CD14-positive monocyte (primary cell): ENCODE results near the gene CD2BP2. TPM values are rescaled to one million over a fixed set of nuclear protein-coding genes. Genes with fewer than 3 reads are reported as not detected.

Experiments used
- DNase-seq, 3 donors: peaks; one replicate each; pipeline ENCODE4 v3.0.0-alpha.2; 2011 to 2022
- H2AFZ ChIP-seq: 2 replicates; pipeline ENCODE4 v1.6.0; 2012; ENCODE audit warnings: mild to moderate bottlenecking, low read depth, low read length, inconsistent platforms; ENCODE audit not compliant: insufficient read depth, poor library complexity, severe bottlenecking
- H3K27ac ChIP-seq, 2 donors: 1 replicate in 1 of 2; 2 replicates in 1 of 2; pipeline ENCODE4 v1.5.1; 2012 to 2013; ENCODE audit warnings: low read length in 2 of 2, control low read depth in 1 of 2, inconsistent platforms in 1 of 2, low read depth in 1 of 2, mild to moderate bottlenecking in 1 of 2
- H3K27me3 ChIP-seq, 2 donors: one replicate each; pipeline versions ENCODE4 v1.6.0 to v1.6.1; 2011 to 2013; ENCODE audit warnings: low read length in 2 of 2; ENCODE audit not compliant: control insufficient read depth in 2 of 2, insufficient read depth in 2 of 2
- H3K36me3 ChIP-seq, 2 donors: replicated peaks in 1 of 2; 1 replicate in 1 of 2; 2 replicates in 1 of 2; pipeline versions ENCODE4 v1.5.1 to v1.6.1; 2012 to 2013; ENCODE audit warnings: low read length in 2 of 2, control low read depth in 1 of 2, inconsistent platforms in 1 of 2, mild to moderate bottlenecking in 1 of 2; ENCODE audit not compliant: insufficient read depth in 2 of 2, control insufficient read depth in 1 of 2
- H3K4me1 ChIP-seq, 2 donors: 1 replicate in 1 of 2; 2 replicates in 1 of 2; pipeline versions ENCODE4 v1.5.1 to v1.6.1; 2012 to 2013; ENCODE audit warnings: low read length in 2 of 2, control low read depth in 1 of 2, inconsistent platforms in 1 of 2, mild to moderate bottlenecking in 1 of 2, moderate library complexity in 1 of 2; ENCODE audit not compliant: insufficient read depth in 2 of 2, control insufficient read depth in 1 of 2
- H3K4me2 ChIP-seq: replicated peaks from 2 replicates; pipeline ENCODE3; 2012; ENCODE audit warnings: low read length, moderate library complexity, mild to moderate bottlenecking; ENCODE audit not compliant: poor library complexity, severe bottlenecking; ENCODE audit errors: extremely low read depth
- H3K4me3 ChIP-seq, 3 experiments: fragments of 200-600 bp in 1 of 3; sonication (generic) in 1 of 3; replicated peaks in 1 of 3; 1 replicate in 2 of 3; 2 replicates in 1 of 3; pipeline ENCODE4 v1.5.1; 2011 to 2013; ENCODE audit warnings: low read length in 3 of 3, mild to moderate bottlenecking in 3 of 3, control low read depth in 2 of 3, low read depth in 2 of 3, inconsistent platforms in 1 of 3, moderate library complexity in 1 of 3
- H3K79me2 ChIP-seq: 2 replicates; pipeline ENCODE4 v1.6.0; 2012; ENCODE audit warnings: mild to moderate bottlenecking, control low read depth, inconsistent platforms, low read length, moderate library complexity; ENCODE audit not compliant: insufficient read depth
- H3K9ac ChIP-seq: 2 replicates; pipeline ENCODE4 v1.6.0; 2017; ENCODE audit warnings: low read length, mild to moderate bottlenecking; ENCODE audit not compliant: insufficient read depth, poor library complexity, severe bottlenecking
- H3K9me3 ChIP-seq, 2 donors: replicated peaks in 1 of 2; 1 replicate in 1 of 2; 2 replicates in 1 of 2; pipeline versions ENCODE4 v1.5.1 to v1.6.1; 2012 to 2013; ENCODE audit warnings: low read length in 2 of 2, control low read depth in 1 of 2; ENCODE audit not compliant: control insufficient read depth in 1 of 2, insufficient read depth in 1 of 2
- H4K20me1 ChIP-seq: 2 replicates; pipeline ENCODE4 v1.6.0; 2012; ENCODE audit warnings: mild to moderate bottlenecking, low read length, control low read depth, moderate library complexity; ENCODE audit not compliant: insufficient read depth
- H3K27ac Mint-ChIP-seq, 7 donors: one replicate each; pipeline ENCODE4 v1.8.0; 2020; ENCODE audit warnings: mild to moderate bottlenecking in 7 of 7, mixed read lengths in 7 of 7, moderate library complexity in 6 of 7, inconsistent platforms in 2 of 7
- H3K27me3 Mint-ChIP-seq, 3 donors: one replicate each; pipeline ENCODE4 v1.8.0; 2021 to 2022; ENCODE audit warnings: low read depth in 3 of 3, mild to moderate bottlenecking in 3 of 3, mixed read lengths in 3 of 3, moderate library complexity in 3 of 3, inconsistent platforms in 1 of 3
- H3K36me3 Mint-ChIP-seq, 2 donors: one replicate each; pipeline ENCODE4 v1.8.0; 2020; ENCODE audit warnings: mixed read lengths in 2 of 2, inconsistent platforms in 1 of 2, mild to moderate bottlenecking in 1 of 2
- H3K4me1 Mint-ChIP-seq: one replicate; pipeline ENCODE4 v1.8.0; 2020; ENCODE audit warnings: mild to moderate bottlenecking, mixed read lengths
- H3K4me3 Mint-ChIP-seq, 2 donors: one replicate each; pipeline ENCODE4 v1.8.0; 2020; ENCODE audit warnings: mild to moderate bottlenecking in 2 of 2, mixed read lengths in 2 of 2, moderate library complexity in 1 of 2
- H3K9me3 Mint-ChIP-seq, 7 donors: one replicate each; pipeline ENCODE4 v1.8.0; 2020 to 2022; ENCODE audit warnings: mixed read lengths in 7 of 7, mild to moderate bottlenecking in 6 of 7, moderate library complexity in 6 of 7, inconsistent platforms in 2 of 7
- CTCF ChIP-seq: fragments of 200-600 bp; IDR thresholded peaks from one replicate; pipeline ENCODE4 v1.8.0; 2022; ENCODE audit warnings: antibody characterized with exemption, mild to moderate bottlenecking
- WGBS: methylation state at CpG from one replicate; pipeline ENCODE4 v1.1.5; 2013; ENCODE audit warnings: missing lambda C conversion rate; ENCODE audit not compliant: insufficient coverage; 5-methylcytosine and 5-hydroxymethylcytosine counted together
- intact Hi-C, 2 donors: fragments of 100-400 bp; cut with micrococcal nuclease; formaldehyde crosslinking; loops; one replicate each; pipeline versions ENCODE4 v1.15.0 to v1.15.1; 2023
- polyA plus RNA-seq, 3 donors: library from polyadenylated mRNA; depleted of rRNA in 1 of 3; unstranded in 2 of 3; stranded (reverse) in 1 of 3; fragments of 300-500 nt in 2 of 3; fragments of >200 nt in 1 of 3; fragmentation: Illumina TruSeq in 2 of 3; gene quantifications; 1 replicate in 2 of 3; 2 replicates in 1 of 3; pipeline ENCODE4 v1.2.3, GENCODE V29; 2012 to 2021

The CD2BP2 gene
- polyA plus RNA-seq, 3 donors = 23.9 to 31.8 (median 31.0) TPM

DNA sequence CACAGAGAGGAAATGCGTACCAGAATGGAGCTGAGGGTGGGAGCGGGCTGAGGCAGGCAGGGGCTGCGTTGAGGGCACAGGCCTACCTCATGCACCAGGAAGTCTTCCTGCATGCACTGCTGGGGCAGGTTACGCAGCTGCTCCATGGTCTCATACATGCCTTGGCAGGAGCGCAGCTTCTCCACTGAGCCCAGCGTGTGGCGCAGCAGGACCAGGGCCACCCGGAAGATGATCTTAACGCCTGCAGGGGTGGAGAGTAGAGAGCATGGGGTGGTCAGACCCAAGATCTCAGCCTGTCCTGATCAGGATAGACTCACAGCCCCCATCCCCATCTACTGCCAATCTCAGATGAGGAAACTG lies 3.4 kb upstream of the CD2BP2 start:
- H3K9ac ChIP-seq = no peak overlapping the region
- peaks cover 56 to 70% of the 10 kb centered on the region in 2 donors for H3K36me3 Mint-ChIP-seq

More for the DNA sequence above, 3.4 kb upstream of the CD2BP2 start:
- Histone ChIP-seq H3K27me3 (no peaks in the 10 kb centered on the region), H3K4me1 (peaks cover 26 to 35% of the 10 kb centered on the region in 2 donors), H3K79me2 (peaks cover 75% of the 10 kb centered on the region), H4K20me1 (peaks cover 79% of the 10 kb centered on the region), H3K27ac (no peak overlapping the region), H3K4me2 (no peak overlapping the region), H3K36me3 (peaks cover 62 to 70% of the 10 kb centered on the region in 2 donors), H3K4me3 (no peak overlapping the region), H3K9me3 (no peaks in the 10 kb centered on the region), H2AFZ (no peak overlapping the region)
- H3K4me1 Mint-ChIP-seq = peaks cover 32% of the 10 kb centered on the region
- no peaks in the 10 kb centered on the region for H3K9me3 Mint-ChIP-seq
- intact Hi-C loops = loop anchor here in 1 of 2 donors (10.0 kb wide), 1 partner anchor 46 kb away; the partner anchor contains the start of gene ZNF771
- 93% methylated on average over 3 of the region's 9 CpGs for WGBS
- H3K4me3 Mint-ChIP-seq = no peak overlapping the region
- H3K27ac Mint-ChIP-seq = peak overlapping the region in 2 of 7 donors; percentile 22 to 28
- peaks cover 0 to 1% (median 0%) of the 10 kb centered on the region in 3 donors for H3K27me3 Mint-ChIP-seq
- no peak for TF ChIP-seq CTCF
- DNase-seq = no peak
